Osteocyte (in vitro differentiated cells): ENCODE data around the gene TAF6. TPM values are rescaled to one million over a fixed set of nuclear protein-coding genes. Genes with fewer than 3 reads are reported as not detected.

Experiments
- DNase-seq: peaks from one replicate; pipeline ENCODE4 v3.0.0; 2021; ENCODE audit warnings: mixed read lengths; ENCODE audit not compliant: unreplicated experiment; ENCODE audit errors: extremely low spot score
- H3K27ac Mint-ChIP-seq: one replicate; pipeline ENCODE4 v1.8.0; 2021; ENCODE audit warnings: mild to moderate bottlenecking, mixed read lengths; ENCODE audit not compliant: unreplicated experiment
- H3K27me3 Mint-ChIP-seq: one replicate; pipeline ENCODE4 v1.8.0; 2021; ENCODE audit warnings: mixed read lengths; ENCODE audit not compliant: unreplicated experiment
- H3K36me3 Mint-ChIP-seq: one replicate; pipeline ENCODE4 v1.8.0; 2021; ENCODE audit warnings: mixed read lengths; ENCODE audit not compliant: unreplicated experiment
- H3K4me1 Mint-ChIP-seq: one replicate; pipeline ENCODE4 v1.8.0; 2021; ENCODE audit warnings: mixed read lengths; ENCODE audit not compliant: unreplicated experiment
- H3K4me3 Mint-ChIP-seq: one replicate; pipeline ENCODE4 v1.8.0; 2021; ENCODE audit warnings: mild to moderate bottlenecking, moderate library complexity, mixed read lengths; ENCODE audit not compliant: unreplicated experiment
- H3K9me3 Mint-ChIP-seq: one replicate; pipeline ENCODE4 v1.8.0; 2021; ENCODE audit warnings: mixed read lengths; ENCODE audit not compliant: unreplicated experiment
- total RNA-seq: library from RNA; stranded (reverse); gene quantifications from 2 replicates; pipeline ENCODE4 v1.2.1, GENCODE V29; 2021
- TF ChIP-seq, protein P1 (sequence below): fragments of 200-600 bp; sonication (generic); IDR thresholded peaks from 2 replicates; pipeline ENCODE4 v1.5.0; 2021; ENCODE audit warnings: antibody characterized with exemption, mild to moderate bottlenecking, moderate library complexity

The TAF6 gene
- total RNA-seq, 1 donor from 2014 or later: 62.8 TPM

DNA sequence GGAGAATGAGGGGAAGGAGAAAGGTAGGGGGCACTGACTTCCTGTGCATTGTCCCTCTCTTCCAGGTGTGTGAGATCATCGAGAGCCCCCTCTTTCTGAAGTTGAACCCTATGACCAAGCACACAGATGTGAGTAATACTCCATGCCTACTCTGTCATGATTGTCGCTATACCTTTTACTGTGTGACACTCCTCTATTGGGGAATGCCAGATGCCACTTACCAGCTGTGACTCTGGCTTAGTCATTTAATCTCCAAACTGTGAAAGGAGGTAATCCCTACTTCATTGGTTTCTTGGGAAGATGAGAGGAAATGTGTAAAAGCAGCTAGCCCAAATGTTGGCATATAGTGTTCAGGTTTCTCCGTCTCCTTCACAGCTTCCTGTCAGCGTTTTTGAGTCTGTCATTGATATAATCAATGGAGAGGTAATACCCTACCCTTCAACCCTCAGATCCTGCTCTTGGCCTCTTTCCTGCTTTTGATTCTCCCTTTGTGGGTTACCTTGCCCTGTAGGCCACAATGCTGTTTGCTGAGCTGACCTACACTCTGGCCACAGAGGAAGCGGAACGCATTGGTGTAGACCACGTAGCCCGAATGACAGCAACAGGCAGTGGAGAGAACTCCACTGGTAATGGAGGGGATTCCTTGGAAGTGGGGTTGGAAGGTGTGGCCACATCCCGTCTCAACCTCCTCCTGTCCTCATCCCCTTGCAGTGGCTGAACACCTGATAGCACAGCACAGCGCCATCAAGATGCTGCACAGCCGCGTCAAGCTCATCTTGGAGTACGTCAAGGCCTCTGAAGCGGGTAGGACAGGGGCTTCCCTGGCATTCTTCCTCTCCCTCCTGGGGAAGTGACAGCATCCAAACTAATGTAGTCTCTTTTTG lies 28.4 kb downstream of the TAF6 start:
- Mint-ChIP-seq H3K36me3 (peaks cover 38% of the 10 kb centered on the region), H3K4me3 (peak overlapping the region; percentile 23), H3K9me3 (no peaks in the 10 kb centered on the region), H3K4me1 (peaks cover 23% of the 10 kb centered on the region), H3K27me3 (no peaks in the 10 kb centered on the region), H3K27ac (peak overlapping the region; percentile 1)
- TF ChIP-seq, protein P1, sequence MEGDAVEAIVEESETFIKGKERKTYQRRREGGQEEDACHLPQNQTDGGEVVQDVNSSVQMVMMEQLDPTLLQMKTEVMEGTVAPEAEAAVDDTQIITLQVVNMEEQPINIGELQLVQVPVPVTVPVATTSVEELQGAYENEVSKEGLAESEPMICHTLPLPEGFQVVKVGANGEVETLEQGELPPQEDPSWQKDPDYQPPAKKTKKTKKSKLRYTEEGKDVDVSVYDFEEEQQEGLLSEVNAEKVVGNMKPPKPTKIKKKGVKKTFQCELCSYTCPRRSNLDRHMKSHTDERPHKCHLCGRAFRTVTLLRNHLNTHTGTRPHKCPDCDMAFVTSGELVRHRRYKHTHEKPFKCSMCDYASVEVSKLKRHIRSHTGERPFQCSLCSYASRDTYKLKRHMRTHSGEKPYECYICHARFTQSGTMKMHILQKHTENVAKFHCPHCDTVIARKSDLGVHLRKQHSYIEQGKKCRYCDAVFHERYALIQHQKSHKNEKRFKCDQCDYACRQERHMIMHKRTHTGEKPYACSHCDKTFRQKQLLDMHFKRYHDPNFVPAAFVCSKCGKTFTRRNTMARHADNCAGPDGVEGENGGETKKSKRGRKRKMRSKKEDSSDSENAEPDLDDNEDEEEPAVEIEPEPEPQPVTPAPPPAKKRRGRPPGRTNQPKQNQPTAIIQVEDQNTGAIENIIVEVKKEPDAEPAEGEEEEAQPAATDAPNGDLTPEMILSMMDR: no peak
- no peak for DNase-seq

DNA sequence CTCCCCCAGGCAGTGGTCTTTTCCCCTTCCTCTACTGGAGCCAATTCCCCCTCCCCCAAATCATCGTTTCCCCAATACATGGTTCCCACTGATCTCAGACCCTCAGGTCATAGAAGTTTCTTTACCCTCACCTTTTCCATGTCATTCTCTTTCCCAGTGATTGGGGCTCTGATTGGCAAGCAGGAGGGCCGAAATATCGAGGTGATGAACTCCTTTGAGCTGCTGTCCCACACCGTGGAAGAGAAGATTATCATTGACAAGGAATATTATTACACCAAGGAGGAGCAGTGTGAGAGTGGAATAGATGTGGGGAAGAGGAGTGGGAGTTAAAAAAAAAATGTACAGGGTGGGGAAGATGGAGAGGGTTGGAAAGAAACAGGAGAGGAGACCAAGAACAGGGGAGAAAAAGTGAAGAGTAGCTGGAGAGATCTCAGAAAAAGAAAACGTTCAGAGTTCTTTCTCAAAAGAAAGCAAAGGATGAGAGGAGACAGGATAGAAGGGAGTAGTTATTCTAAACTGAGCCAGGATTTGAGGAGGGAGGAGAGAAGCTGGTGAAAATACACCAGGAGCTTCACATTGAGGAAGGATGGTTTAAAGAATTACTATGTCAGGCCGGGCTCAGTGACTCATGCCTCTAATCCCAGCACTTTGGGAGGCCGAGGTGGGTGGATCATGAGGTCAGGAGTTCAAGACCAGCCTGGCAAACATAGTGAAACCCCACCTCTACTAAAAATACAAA lies 29.5 kb downstream of the TAF6 start:
- Mint-ChIP-seq H3K27me3 (no peaks in the 10 kb centered on the region), H3K27ac (peak overlapping the region; percentile 91), H3K4me1 (peaks cover 23% of the 10 kb centered on the region), H3K9me3 (no peaks in the 10 kb centered on the region), H3K4me3 (peak overlapping the region; percentile 83), H3K36me3 (peaks cover 30% of the 10 kb centered on the region)
- DNase-seq: no peak
- TF ChIP-seq, protein P1: no peak

DNA sequence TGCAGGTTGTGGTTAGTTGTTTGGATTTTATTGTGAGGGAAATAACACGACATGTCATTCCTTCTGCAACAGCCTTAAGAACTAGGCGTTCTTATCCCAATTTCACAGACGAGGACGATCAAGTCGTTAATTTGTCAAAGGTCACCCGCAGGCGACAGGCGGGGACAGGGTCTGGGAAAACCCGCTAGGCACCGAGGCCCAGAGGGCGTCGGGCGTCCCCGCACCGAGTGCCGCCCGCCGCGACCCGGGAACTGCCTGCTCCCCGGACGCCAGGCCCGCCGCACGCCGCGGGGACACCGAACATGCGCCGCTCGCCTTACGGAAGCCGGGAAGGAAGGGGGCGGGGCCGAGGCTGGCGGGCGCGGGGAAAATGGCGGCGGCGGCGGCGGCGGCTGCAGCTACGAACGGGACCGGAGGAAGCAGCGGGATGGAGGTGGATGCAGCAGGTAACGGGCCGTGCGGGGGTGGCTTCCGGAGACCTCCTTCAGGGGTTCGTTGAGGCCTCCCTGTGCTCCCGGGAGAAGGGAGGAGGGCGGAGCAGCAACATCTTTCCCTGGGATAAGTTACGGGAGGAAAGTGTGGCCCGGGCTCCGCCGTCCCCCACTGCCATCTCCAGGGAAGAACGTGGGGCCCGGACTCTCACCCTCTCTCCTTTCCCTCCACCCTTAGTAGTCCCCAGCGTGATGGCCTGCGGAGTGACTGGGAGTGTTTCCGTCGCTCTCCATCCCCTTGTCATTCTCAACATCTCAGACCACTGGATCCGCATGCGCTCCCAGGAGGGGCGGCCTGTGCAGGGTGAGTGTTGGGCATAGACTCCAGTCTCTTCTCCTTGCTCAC lies 30.3 kb downstream of the TAF6 start, which contains the start of gene COPS6:
Gene COPS6 (plus strand): TSS at position 349 of the 837 bp plus-strand sequence. CDS start 22 bp downstream, at position 371.
- Mint-ChIP-seq H3K9me3 (no peaks in the 10 kb centered on the region), H3K27ac (peak within 1 kb of the TSS; percentile 91), H3K36me3 (peaks cover 29% of the 10 kb centered on the region), H3K27me3 (no peaks in the 10 kb centered on the region), H3K4me1 (peaks cover 23% of the 10 kb centered on the region), H3K4me3 (peak within 1 kb of the TSS; percentile 83)
- peak; percentile 93 for DNase-seq
- TF ChIP-seq, protein P1: no peak

DNA sequence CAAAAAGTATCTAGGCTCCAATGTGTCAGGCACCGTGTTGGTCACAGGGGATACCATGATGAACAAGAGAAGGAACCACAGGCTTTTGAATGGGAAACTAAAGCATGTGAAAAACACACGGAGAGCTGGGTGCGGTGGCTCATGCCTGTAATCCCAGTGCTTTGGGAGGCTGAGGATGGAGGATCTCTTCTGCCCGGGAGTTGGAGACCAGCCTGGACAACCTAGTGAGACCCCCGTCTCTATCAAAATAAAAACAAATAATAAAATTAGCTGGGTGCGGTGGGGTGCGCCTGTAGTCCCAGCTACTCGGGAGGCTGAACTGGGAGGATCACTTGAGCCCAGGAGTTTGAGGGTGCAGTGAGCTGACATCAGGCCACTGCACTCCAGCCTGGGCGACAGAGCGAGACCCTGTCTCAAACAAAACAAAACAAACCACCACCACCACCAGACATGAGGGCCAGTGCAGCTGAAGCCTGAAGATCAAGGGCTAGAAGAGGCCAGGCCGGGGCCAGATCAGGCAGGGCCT lies 31.0 kb downstream of the TAF6 start:
- Mint-ChIP-seq H3K36me3 (peaks cover 25% of the 10 kb centered on the region), H3K9me3 (no peaks in the 10 kb centered on the region), H3K27ac (peak overlapping the region; percentile 91), H3K4me3 (peak overlapping the region; percentile 83), H3K27me3 (no peaks in the 10 kb centered on the region), H3K4me1 (peaks cover 23% of the 10 kb centered on the region)
- DNase-seq: no peak
- TF ChIP-seq, protein P1: no peak
